Activated CD4-positive, CD25-positive, alpha-beta regulatory T cell treated with anti-CD3 and anti-CD28 coated beads, Interleukin-2, amount 50 U/mL, for 24 hours (primary cell): ENCODE data around the gene CPN2.

Experiments used
- ATAC-seq, 2 donors: fragments of 150-1000 bp; cut with Tn5 transposase; one replicate each; pipeline ENCODE4 v1.10.0; 2021; ENCODE audit warnings: mild to moderate bottlenecking in 1 of 2, moderate library complexity in 1 of 2

CPN2 gene

GRCh38 chr3:194312186-194312742 is 38.9 kb downstream of the CPN2 start:
- no peak for ATAC-seq

GRCh38 chr3:194311000-194311399 is 40.1 kb downstream of the CPN2 start:
- ATAC-seq, result no peak

- ATAC-seq, result no peak
These were observed 40.9 kb downstream of the CPN2 start for GRCh38 chr3:194310060-194310835.

GRCh38 chr3:194308601-194309449 is 42.3 kb downstream of the CPN2 start:
- no peak for ATAC-seq

- ATAC-seq, result no peak
These were observed 43.3 kb downstream of the CPN2 start for GRCh38 chr3:194307849-194308248.

GRCh38 chr3:194306771-194307640 is 44.1 kb downstream of the CPN2 start:
- ATAC-seq, result peak; percentile 69 to 80

- peak; percentile 26 to 30 for ATAC-seq
These were observed 44.9 kb downstream of the CPN2 start for GRCh38 chr3:194306109-194306686.

GRCh38 chr3:194305356-194306108 is 45.6 kb downstream of the CPN2 start:
- ATAC-seq, result no peak

- ATAC-seq, result no peak
These were observed 46.8 kb downstream of the CPN2 start for GRCh38 chr3:194304186-194304917.

- ATAC-seq, result no peak
These were observed 47.4 kb downstream of the CPN2 start for GRCh38 chr3:194303749-194304148.

- ATAC-seq, result no peak
These were observed 49.4 kb downstream of the CPN2 start for GRCh38 chr3:194301730-194302129.

- no peak for ATAC-seq
These were observed 50.2 kb downstream of the CPN2 start for GRCh38 chr3:194300936-194301335.

GRCh38 chr3:194300382-194300758 is 50.8 kb downstream of the CPN2 start:
- no peak for ATAC-seq

- ATAC-seq, result no peak
These were observed 52.5 kb downstream of the CPN2 start for GRCh38 chr3:194298331-194299227.

GRCh38 chr3:194296454-194297263 is 54.5 kb downstream of the CPN2 start:
- ATAC-seq, result no peak

- no peak for ATAC-seq
These were observed 56.3 kb downstream of the CPN2 start for GRCh38 chr3:194294895-194295214.

- ATAC-seq, result no peak
These were observed 56.8 kb downstream of the CPN2 start for GRCh38 chr3:194294199-194294894.

GRCh38 chr3:194293546-194294198 is 57.5 kb downstream of the CPN2 start:
- no peak for ATAC-seq
